ENCODE data around the gene CPZ. TPM values are rescaled to one million over a fixed set of nuclear protein-coding genes. Genes with fewer than 3 reads are reported as not detected.

The CPZ gene
- total RNA-seq, 4 donors from 2014 or later = 0.42 to 2.7 (median 2.2) TPM

GRCh38 chr4:8559011-8559410 lies 33.6 kb upstream of the CPZ start:
- Histone ChIP-seq H3K27ac (replicated peaks in 1 of 4) (no peak overlapping the region), H3K4me1 (no peaks in the 10 kb centered on the region), H3K9me3 (no peaks in the 10 kb centered on the region), H3K27me3 (peaks cover 0 to 42% (median 0%) of the 10 kb centered on the region in 4 donors), H3K4me3 (no peak overlapping the region), H3K36me3 (no peaks in the 10 kb centered on the region)
- whole genome bisulfite sequencing = 100% methylated on average over 4 of the region's 11 CpGs
- intact Hi-C loops (cut with DNase I) = no loop called here
- DNase-seq (ENCODE audit: extremely low spot score) = no peak
- no peak for TF ChIP-seq EP300 (IDR thresholded peaks at IDR 0.05)

DNA sequence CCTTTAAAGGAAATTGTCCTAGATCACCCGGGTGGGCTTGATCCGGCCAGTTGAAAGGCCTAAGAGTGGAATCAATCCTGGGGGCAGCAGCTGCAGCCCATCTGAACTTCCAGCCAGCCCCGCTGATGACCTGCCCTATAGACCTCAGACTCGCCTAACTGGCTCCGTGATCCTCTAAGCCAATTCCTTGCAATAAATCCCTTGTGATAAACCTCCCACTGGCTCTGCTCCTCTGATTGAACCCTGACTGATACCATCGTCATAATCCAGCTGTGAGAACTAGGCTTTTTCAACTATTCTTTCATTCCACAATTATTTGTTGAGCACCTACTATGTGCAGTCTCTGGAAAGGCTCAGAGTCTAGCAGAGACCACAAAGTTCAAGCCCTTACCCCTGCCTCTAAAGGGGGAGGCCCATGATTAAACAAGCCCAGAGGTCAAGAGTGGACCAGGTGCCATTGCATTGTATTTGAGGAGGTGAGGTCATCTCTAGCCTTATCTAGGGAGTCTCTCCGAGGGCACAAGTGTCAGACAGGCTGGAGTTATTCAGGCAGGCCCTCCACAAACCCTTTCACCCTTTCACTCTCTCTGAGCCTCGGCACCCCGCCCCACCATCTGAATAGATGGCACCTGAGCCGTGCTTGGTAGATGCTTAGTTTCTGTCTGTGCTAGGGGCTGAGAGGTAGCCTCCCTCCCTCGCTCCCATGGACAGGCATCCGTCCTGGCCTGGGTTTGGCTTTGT lies 32.9 kb upstream of the CPZ start:
- no peak for DNase-seq (ENCODE audit: extremely low spot score)
- intact Hi-C loops (cut with DNase I) = no loop called here
- 71% methylated on average over 5 of the region's 12 CpGs for WGBS
- Histone ChIP-seq H3K4me1 (no peaks in the 10 kb centered on the region), H3K36me3 (no peaks in the 10 kb centered on the region), H3K27me3 (peaks cover 0 to 36% (median 0%) of the 10 kb centered on the region in 4 donors), H3K9me3 (no peaks in the 10 kb centered on the region), H3K27ac (replicated peaks in 1 of 4) (no peak overlapping the region), H3K4me3 (no peak overlapping the region)
- TF ChIP-seq EP300 (IDR thresholded peaks at IDR 0.05) = no peak
- TF ChIP-seq CTCF (IDR thresholded peaks at IDR 0.05) = no peak

DNA sequence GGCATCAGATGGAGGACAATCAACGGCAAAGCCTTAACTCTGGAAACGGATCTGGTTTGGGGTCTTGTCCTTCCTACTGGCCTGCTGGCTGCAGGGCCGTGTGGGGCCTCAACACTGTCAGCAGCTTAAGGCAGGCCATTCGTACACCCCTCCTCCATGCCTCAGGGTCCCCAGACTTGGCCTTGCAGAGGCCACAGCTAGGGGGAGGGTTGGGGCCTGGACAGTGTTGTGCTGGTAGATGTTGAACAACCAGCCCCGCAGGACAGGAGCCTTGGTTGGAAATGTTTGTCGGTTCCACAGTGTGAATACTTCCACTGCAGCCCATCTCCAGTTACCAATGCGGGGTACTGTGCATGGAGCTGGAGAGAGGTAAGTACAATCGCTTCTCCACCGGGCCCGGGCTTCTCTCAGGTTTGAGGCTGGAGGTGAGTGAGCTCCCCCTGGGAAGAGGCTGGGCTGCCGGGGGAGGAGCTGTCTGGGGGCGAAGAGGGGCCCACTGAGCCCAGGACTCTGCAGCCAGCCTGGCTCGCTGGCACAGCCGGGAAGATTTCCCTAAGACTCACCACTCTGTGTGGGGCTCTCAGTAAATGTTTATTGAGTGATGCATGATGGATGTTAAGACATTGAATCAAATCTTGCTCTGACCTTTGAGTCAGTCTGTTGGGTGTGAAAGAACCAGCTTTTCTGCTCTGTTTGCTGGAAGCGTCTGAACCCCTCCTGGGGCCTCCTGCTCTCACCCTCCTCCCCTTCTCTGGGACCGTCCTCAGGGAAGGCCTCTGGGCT lies 32.1 kb upstream of the CPZ start:
- 60% methylated on average over 5 of the region's 16 CpGs for WGBS
- no peaks in the 10 kb centered on the region for H3K4me1 ChIP-seq
- H3K27me3 ChIP-seq = peaks cover 0 to 36% (median 0%) of the 10 kb centered on the region in 4 donors
- intact Hi-C loops (cut with DNase I) = no loop called here
- DNase-seq (ENCODE audit: extremely low spot score) = no peak
- no peaks in the 10 kb centered on the region for H3K36me3 ChIP-seq
- no peaks in the 10 kb centered on the region for H3K9me3 ChIP-seq
- no peak overlapping the region for H3K27ac ChIP-seq (replicated peaks in 1 of 4)
- no peak for TF ChIP-seq POLR2AphosphoS5 (IDR thresholded peaks at IDR 0.05)
- TF ChIP-seq CTCF (IDR thresholded peaks at IDR 0.05) = no peak
- no peak for TF ChIP-seq EP300 (IDR thresholded peaks at IDR 0.05)
- TF ChIP-seq POLR2A (IDR thresholded peaks at IDR 0.05; ENCODE audit: low read depth) = no peak
- H3K4me3 ChIP-seq = no peak overlapping the region

DNA sequence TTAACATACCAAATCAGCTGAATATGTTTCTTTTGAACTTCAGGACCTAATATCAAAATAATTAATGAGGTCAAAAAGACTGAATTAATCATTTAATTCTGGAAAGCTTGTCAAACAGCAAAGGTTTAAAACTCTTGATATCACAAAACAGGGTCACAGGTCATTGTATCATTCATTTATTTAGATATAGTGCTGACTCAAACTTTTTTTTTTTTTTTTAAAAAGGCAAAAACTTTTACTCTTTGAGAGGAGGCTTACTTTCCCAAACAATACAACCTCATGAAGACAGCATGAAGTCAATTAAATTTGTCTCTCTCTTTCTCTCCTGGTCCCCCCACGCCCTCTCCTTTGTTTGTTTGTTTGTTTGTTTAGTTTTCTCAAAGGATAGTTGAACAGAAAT lies 28.0 kb upstream of the CPZ start:
- Histone ChIP-seq H3K36me3 (no peaks in the 10 kb centered on the region), H3K4me3 (no peak overlapping the region), H3K9me3 (no peaks in the 10 kb centered on the region), H3K27ac (replicated peaks in 1 of 4) (no peak overlapping the region), H3K4me1 (no peaks in the 10 kb centered on the region), H3K27me3 (peaks cover 0 to 19% (median 0%) of the 10 kb centered on the region in 4 donors)
- no peak for TF ChIP-seq EP300 (IDR thresholded peaks at IDR 0.05)
- intact Hi-C loops (cut with DNase I) = no loop called here
- WGBS = 35% methylated on average over 1 of the region's 1 CpG
- DNase-seq (ENCODE audit: extremely low spot score) = no peak

- intact Hi-C loops (cut with DNase I) = no loop called here
- 61% methylated on average over 5 of the region's 5 CpGs for WGBS
- Histone ChIP-seq H3K36me3 (no peaks in the 10 kb centered on the region), H3K27me3 (peaks cover 0 to 6% (median 0%) of the 10 kb centered on the region in 4 donors), H3K27ac (replicated peaks in 1 of 4) (no peak overlapping the region), H3K4me3 (no peak overlapping the region), H3K4me1 (no peaks in the 10 kb centered on the region), H3K9me3 (no peaks in the 10 kb centered on the region)
- TF ChIP-seq POLR2A (IDR thresholded peaks at IDR 0.05; ENCODE audit: low read depth) = no peak
- no peak for DNase-seq (ENCODE audit: extremely low spot score)
Observed at GRCh38 chr4:8568068-8568668, 24.4 kb upstream of the CPZ start.

DNA sequence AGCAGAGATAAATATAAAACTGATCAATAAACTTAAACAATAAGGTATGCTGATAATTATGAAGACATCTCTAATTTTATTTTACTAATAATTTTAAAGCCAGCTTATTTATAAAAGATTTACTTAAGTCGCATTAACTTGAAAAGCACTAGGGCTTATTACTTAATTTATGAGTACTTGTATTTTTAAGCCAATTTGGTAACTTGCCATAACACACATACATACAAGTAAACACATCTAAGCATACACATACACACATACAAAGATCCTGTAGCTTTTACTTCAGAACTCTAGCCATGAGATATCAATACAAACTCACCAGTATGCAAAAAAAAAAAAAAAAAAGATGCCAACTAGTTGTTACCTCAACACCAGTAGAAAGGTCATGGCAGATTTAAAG lies 22.4 kb upstream of the CPZ start:
- no peak for TF ChIP-seq POLR2A (IDR thresholded peaks at IDR 0.05; ENCODE audit: low read depth)
- TF ChIP-seq POLR2AphosphoS5 (IDR thresholded peaks at IDR 0.05) = no peak
- no peak for TF ChIP-seq CTCF (IDR thresholded peaks at IDR 0.05)
- no peak for TF ChIP-seq EP300 (IDR thresholded peaks at IDR 0.05)
- 91% methylated on average over 1 of the region's 1 CpG for WGBS
- no peaks in the 10 kb centered on the region for H3K36me3 ChIP-seq
- no peak overlapping the region for H3K4me3 ChIP-seq
- no peaks in the 10 kb centered on the region for H3K9me3 ChIP-seq
- no peak overlapping the region for H3K27ac ChIP-seq (replicated peaks in 1 of 4)
- H3K27me3 ChIP-seq = peaks cover 0 to 6% (median 0%) of the 10 kb centered on the region in 4 donors
- H3K4me1 ChIP-seq = no peaks in the 10 kb centered on the region
- intact Hi-C loops (cut with DNase I) = no loop called here
- no peak for DNase-seq (ENCODE audit: extremely low spot score)
